Stomach (tissue), 9 donors: ENCODE results near the gene DNMT3B. TPM values are rescaled to one million over a fixed set of nuclear protein-coding genes. Genes with fewer than 3 reads are reported as not detected.

Source experiments
- DNase-seq, 2 donors: peaks; one replicate each; pipeline versions ENCODE4 v3.0.0 to v3.0.0-alpha.2; 2013 to 2019
- H3K27ac ChIP-seq, 5 donors: fragments of 200-600 bp in 4 of 5; sonication (generic) in 4 of 5; one replicate each; pipeline ENCODE4 v1.5.1; 2013 to 2019; ENCODE audit warnings: mild to moderate bottlenecking in 1 of 5, moderate library complexity in 1 of 5
- H3K27me3 ChIP-seq, 3 donors: fragments of 200-600 bp; sonication (generic); one replicate each; pipeline ENCODE4 v1.5.1; 2017 to 2019; ENCODE audit warnings: mixed run types in 1 of 3
- H3K36me3 ChIP-seq, 4 donors: fragments of 200-600 bp; sonication (generic); 1 replicate in 3 of 4; 2 replicates in 1 of 4; pipeline ENCODE4 v1.5.1; 2016 to 2019
- H3K4me1 ChIP-seq, 4 donors: fragments of 200-600 bp; sonication (generic); one replicate each; pipeline ENCODE4 v1.5.1; 2016 to 2019
- H3K4me3 ChIP-seq, 4 donors: fragments of 200-600 bp; sonication (generic) in 3 of 4; one replicate each; pipeline ENCODE4 v1.5.1; 2016 to 2019; ENCODE audit warnings: mild to moderate bottlenecking in 1 of 4
- H3K9me3 ChIP-seq, 4 donors: fragments of 200-600 bp; sonication (generic); one replicate each; pipeline ENCODE4 v1.5.1; 2016 to 2019
- EP300 ChIP-seq: sonication (generic); formaldehyde crosslinking; IDR thresholded peaks from one replicate; pipeline ENCODE4 v1.6.1; 2017; ENCODE audit warnings: antibody characterized with exemption
- POLR2A ChIP-seq, 4 donors: fragments of 450-650 bp; IDR thresholded peaks; one replicate each; pipeline ENCODE4 v1.6.1; 2016; ENCODE audit warnings: antibody characterized with exemption in 4 of 4, control low read depth in 2 of 4, mild to moderate bottlenecking in 1 of 4, moderate library complexity in 1 of 4
- POLR2AphosphoS5 ChIP-seq, 3 donors: sonication (generic); formaldehyde crosslinking; IDR thresholded peaks; one replicate each; pipeline ENCODE4 v1.6.1; 2016; ENCODE audit warnings: antibody characterized with exemption in 3 of 3
- WGBS, 5 donors: extraction: QIAGEN DNeasy Blood & Tissue Kit in 3 of 5; methylation state at CpG; one replicate each; pipeline versions ENCODE4 v1.1.5 to v1.1.7; 2013 to 2018; 5-methylcytosine and 5-hydroxymethylcytosine counted together
- intact Hi-C: fragments of 100-400 bp; cut with DNase I; formaldehyde crosslinking; loops from one replicate; pipeline ENCODE4 v1.15.1; 2023; ENCODE audit warnings: low total_unique reads
- polyA plus RNA-seq, 3 donors: library from polyadenylated mRNA; stranded (reverse); fragments of 200-250 nt; gene quantifications; one replicate each; pipeline ENCODE4 v1.2.3, GENCODE V29; 2013
- total RNA-seq, 5 donors: library from RNA; depleted of rRNA; stranded (reverse); fragments of >200 nt; gene quantifications; one replicate each; pipeline versions ENCODE4 v1.1.0 to v1.2.3, GENCODE V29; 2014 to 2016
- TF ChIP-seq, protein P1 (sequence below), 7 experiments: fragments of 450-650 bp in 4 of 7; fragments of 200-600 bp in 3 of 7; sonication (generic) in 3 of 7; IDR thresholded peaks; one replicate each; pipeline ENCODE4 v1.5.1; 2016 to 2019; ENCODE audit warnings: antibody characterized with exemption in 7 of 7, control low read depth in 2 of 7, mild to moderate bottlenecking in 1 of 7
- donor health status: healthy with polysubstance abuse.
- donor health status: Bipolar disorder and iron deficiency.
- donor health status: healthy.

DNMT3B gene
- total and polyA plus RNA-seq, 8 donors: 0.31 to 17.0 (median 0.87) TPM; not detected in 2

DNA sequence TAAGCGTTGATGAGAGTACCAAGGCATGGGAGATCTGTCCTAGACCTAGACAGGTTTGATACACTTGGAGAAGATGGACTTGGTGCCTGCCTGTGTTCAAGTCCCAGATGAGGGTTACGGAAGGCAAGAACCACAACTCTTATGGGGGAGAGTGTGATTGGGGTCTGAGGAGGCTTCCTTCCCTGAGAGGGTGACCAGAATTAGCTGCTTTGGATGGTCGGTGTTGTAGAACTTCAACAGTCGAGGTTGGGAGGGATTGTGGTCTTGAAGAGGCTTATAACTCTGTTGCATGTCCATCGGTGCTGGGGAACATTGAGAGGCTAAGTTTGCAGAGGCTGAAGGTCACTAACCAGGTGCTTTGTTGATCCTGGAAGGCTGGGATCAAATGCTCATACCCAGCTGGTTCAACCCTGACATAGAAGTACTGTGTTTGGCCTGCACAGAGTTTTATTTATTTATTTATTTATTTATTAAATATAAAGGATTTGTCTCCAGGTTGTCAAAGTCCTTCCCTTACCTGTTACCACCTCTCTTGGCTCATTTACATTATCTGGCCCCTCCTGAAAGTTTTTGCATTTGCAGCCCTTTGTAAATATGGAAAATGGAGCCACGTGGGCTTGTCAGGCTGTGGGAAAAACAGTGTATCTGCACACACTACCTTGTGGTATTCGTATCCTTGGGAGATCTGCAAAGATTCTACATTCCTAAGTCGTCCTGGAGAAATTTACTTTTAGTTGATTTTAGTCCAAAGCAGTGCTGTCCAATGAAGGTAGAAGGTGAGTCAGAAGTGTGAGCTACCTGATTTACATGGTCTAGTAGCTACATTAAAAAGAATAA, 80.7 kb downstream of the DNMT3B start:
- no peak for DNase-seq
- H3K27ac ChIP-seq: no peak overlapping the region
- peaks cover 0 to 25% (median 0%) of the 10 kb centered on the region in 4 donors for H3K4me1 ChIP-seq
- no peak overlapping the region for H3K4me3 ChIP-seq
- WGBS, 5 donors: 79 to 86% (median 82%) methylated on average over 8 of the region's 8 CpGs
- TF ChIP-seq POLR2A (IDR thresholded peaks at IDR 0.05) (no peak), EP300 (no peak), POLR2AphosphoS5 (IDR thresholded peaks at IDR 0.05) (no peak)
- TF ChIP-seq, protein P1, sequence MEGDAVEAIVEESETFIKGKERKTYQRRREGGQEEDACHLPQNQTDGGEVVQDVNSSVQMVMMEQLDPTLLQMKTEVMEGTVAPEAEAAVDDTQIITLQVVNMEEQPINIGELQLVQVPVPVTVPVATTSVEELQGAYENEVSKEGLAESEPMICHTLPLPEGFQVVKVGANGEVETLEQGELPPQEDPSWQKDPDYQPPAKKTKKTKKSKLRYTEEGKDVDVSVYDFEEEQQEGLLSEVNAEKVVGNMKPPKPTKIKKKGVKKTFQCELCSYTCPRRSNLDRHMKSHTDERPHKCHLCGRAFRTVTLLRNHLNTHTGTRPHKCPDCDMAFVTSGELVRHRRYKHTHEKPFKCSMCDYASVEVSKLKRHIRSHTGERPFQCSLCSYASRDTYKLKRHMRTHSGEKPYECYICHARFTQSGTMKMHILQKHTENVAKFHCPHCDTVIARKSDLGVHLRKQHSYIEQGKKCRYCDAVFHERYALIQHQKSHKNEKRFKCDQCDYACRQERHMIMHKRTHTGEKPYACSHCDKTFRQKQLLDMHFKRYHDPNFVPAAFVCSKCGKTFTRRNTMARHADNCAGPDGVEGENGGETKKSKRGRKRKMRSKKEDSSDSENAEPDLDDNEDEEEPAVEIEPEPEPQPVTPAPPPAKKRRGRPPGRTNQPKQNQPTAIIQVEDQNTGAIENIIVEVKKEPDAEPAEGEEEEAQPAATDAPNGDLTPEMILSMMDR (IDR thresholded peaks at IDR 0.05): no peak
- H3K36me3 ChIP-seq: peaks cover 53 to 98% (median 95%) of the 10 kb centered on the region in 4 donors
- intact Hi-C loops: no loop called here
- no peaks in the 10 kb centered on the region for H3K27me3 ChIP-seq
- H3K9me3 ChIP-seq: no peaks in the 10 kb centered on the region

DNA sequence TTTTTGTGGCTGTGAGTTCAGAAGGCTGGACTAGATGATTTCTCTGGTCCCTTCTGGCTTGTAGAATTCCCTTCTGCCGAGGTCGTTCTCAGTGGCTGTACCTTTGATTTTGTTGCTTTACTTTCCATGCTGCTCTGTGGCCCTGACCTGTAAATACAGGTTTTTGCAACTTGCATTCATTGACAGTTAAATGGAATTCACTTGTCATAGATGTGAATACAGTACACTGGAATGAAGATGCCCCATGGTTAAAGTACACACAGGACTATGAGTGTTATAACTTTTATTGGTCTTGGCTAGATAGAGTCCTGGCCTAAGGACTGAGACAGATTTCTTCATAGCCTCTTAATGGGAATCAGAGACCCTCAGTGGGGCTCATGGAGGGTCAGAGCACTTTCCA, 83.6 kb downstream of the DNMT3B start:
- TF ChIP-seq POLR2AphosphoS5 (IDR thresholded peaks at IDR 0.05) (no peak), EP300 (no peak), POLR2A (IDR thresholded peaks at IDR 0.05) (no peak)
- TF ChIP-seq, protein P1 (IDR thresholded peaks at IDR 0.05): no peak
- intact Hi-C loops: no loop called here
- peaks cover 37 to 97% (median 95%) of the 10 kb centered on the region in 4 donors for H3K36me3 ChIP-seq

DNA sequence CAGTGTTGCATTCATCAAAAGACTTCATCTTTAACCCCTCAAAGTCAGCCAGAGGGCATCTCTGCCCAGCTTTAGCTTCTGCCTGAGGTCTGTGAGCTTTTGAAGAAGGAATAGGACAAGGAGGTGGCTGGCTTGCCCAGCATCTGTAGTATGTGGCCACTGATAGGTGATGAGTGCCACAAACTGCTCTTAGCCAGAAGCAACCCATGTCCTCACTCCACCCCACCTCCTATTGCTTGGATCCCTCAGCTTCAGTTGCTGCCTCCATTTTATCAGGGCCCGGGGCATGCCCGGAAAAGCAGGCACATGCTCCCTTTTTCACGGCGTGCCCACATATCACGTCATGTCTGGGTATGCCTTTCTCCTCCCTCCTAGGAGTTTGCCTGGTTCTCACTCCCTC, 84.7 kb downstream of the DNMT3B start:
- Histone ChIP-seq H3K4me1 (peaks cover 0 to 25% (median 0%) of the 10 kb centered on the region in 4 donors), H3K27ac (no peak overlapping the region), H3K36me3 (peaks cover 33 to 97% (median 95%) of the 10 kb centered on the region in 4 donors), H3K9me3 (no peaks in the 10 kb centered on the region), H3K4me3 (no peak overlapping the region), H3K27me3 (no peaks in the 10 kb centered on the region)
- no peak for DNase-seq
- TF ChIP-seq EP300 (no peak), POLR2A (IDR thresholded peaks at IDR 0.05) (no peak), POLR2AphosphoS5 (IDR thresholded peaks at IDR 0.05) (no peak)
- TF ChIP-seq, protein P1 (IDR thresholded peaks at IDR 0.05): no peak
- intact Hi-C loops: no loop called here
- WGBS, 5 donors: 96 to 99% (median 97%) methylated on average over 5 of the region's 5 CpGs

More for the DNA sequence above, 83.6 kb downstream of the DNMT3B start:
- Histone ChIP-seq H3K27me3 (no peaks in the 10 kb centered on the region), H3K27ac (no peak overlapping the region), H3K4me3 (no peak overlapping the region), H3K9me3 (no peaks in the 10 kb centered on the region), H3K4me1 (peaks cover 0 to 25% (median 0%) of the 10 kb centered on the region in 4 donors)
- WGBS, 5 donors: 83 to 89% (median 86%) methylated on average over 2 of the region's 2 CpGs
- no peak for DNase-seq

DNA sequence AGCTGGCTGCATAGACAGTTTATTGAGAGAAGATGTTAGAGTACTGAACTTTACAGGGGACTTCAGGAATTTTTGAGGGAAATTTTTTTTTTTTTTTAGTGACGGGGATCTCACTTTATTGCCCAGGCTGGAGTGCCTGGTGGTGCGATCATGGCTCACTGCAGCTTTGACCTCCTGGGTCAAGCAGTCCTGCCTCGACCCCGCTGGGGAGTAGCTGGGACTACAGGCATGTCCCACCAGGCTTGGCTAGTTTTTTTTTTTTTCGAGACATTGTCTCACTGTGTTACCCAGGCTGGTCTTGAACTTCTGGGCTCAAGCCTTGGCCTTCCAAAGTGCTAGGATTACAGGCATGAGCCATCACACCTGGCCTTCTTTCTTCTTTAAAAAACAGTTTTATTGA, 85.8 kb downstream of the DNMT3B start:
- DNase-seq: no peak
- Histone ChIP-seq H3K9me3 (no peaks in the 10 kb centered on the region), H3K36me3 (peaks cover 28 to 97% (median 95%) of the 10 kb centered on the region in 4 donors), H3K27me3 (no peaks in the 10 kb centered on the region), H3K4me3 (no peak overlapping the region), H3K27ac (no peak overlapping the region), H3K4me1 (peaks cover 0 to 15% (median 0%) of the 10 kb centered on the region in 4 donors)
- intact Hi-C loops: no loop called here
- no peak for TF ChIP-seq EP300
- no peak for TF ChIP-seq POLR2AphosphoS5 (IDR thresholded peaks at IDR 0.05)
- TF ChIP-seq POLR2A (IDR thresholded peaks at IDR 0.05): no peak
- TF ChIP-seq, protein P1 (IDR thresholded peaks at IDR 0.05): no peak
- 88 to 95% (median 93%) methylated on average over 5 of the region's 5 CpGs for WGBS, 5 donors
